ENCODE data around the gene MAPKAPK3.

MAPKAPK3 gene

DNA sequence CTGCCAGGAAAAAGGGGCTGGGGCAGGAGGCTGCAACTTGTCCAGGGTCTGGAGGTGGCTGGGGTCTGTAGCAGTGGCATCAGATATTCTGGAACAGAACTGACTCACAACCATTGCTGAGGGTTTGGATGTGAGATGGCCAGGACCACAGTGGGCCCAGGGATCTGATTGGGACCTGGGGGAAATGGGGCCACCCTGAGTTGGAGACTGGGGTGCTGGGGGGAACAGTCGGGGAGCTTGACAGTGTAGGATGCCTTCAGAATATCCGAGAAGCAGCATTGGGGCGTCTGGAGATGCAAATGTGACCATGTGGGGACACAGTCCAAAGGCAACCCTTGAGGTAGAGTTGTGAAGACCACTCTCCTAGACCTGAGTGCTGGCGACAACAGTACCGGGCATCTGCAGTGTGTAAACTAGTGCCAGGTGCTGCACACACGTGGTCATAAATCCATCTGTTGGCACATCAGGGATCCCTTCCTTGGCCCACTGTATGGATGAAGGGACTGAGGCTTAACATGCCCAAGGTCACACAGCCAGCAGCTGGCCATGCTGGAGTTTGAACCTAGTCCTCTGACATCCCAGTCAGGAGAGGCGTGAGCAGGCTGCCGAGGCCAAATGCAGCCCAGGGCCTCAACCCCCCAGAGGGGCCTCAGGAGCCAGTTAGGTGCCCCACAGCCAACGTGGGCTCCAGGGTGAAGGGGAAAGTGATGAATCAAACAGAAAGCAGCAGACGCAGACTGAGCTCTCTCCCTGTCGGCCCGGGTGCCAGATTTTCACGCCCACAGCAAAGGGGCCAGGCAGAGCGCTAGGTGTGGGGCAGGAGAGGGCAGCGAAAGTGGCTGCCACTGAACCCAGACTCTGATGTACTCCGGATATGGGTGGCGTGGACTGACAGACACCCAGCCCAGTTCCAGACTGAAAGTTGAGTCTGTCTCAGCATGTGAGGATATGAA is 28.9 kb upstream of the MAPKAPK3 start:
- no peaks in the 10 kb centered on the region; the same call in 1 of the 2 replicates for H3F3A ChIP-seq (ENCODE audit: control insufficient read depth, insufficient read depth)
- no peaks in the 10 kb centered on the region for H3K79me2 ChIP-seq (ENCODE audit: control insufficient read depth, low read length)
- TF ChIP-seq, protein P1, sequence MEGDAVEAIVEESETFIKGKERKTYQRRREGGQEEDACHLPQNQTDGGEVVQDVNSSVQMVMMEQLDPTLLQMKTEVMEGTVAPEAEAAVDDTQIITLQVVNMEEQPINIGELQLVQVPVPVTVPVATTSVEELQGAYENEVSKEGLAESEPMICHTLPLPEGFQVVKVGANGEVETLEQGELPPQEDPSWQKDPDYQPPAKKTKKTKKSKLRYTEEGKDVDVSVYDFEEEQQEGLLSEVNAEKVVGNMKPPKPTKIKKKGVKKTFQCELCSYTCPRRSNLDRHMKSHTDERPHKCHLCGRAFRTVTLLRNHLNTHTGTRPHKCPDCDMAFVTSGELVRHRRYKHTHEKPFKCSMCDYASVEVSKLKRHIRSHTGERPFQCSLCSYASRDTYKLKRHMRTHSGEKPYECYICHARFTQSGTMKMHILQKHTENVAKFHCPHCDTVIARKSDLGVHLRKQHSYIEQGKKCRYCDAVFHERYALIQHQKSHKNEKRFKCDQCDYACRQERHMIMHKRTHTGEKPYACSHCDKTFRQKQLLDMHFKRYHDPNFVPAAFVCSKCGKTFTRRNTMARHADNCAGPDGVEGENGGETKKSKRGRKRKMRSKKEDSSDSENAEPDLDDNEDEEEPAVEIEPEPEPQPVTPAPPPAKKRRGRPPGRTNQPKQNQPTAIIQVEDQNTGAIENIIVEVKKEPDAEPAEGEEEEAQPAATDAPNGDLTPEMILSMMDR (IDR thresholded peaks at IDR 0.05; ENCODE audit: low read depth, low read length, poor library complexity, severe bottlenecking), result no peak
- peak; percentile 42; the same call in 1 of the 2 replicates for TF ChIP-seq EZH2phosphoT487 (IDR thresholded peaks at IDR 0.05; ENCODE audit: borderline replicate concordance, low read length)
- H3K4me3 ChIP-seq (ENCODE audit: low read length), result no peak overlapping the region
- no peaks in the 10 kb centered on the region for H3K9me2 ChIP-seq (replicated peaks; ENCODE audit: control insufficient read depth, low read length)
- no peaks in the 10 kb centered on the region for H4K20me1 ChIP-seq (ENCODE audit: control insufficient read depth, insufficient read depth, low read depth, low read length)
- peaks cover 15% of the 10 kb centered on the region for H3K27me3 ChIP-seq (ENCODE audit: control insufficient read depth, low read length)
- no peaks in the 10 kb centered on the region for H3K9me3 ChIP-seq (ENCODE audit: control insufficient read depth, insufficient read depth, low read length)
- H3K4me2 ChIP-seq (ENCODE audit: low read length), result no peak overlapping the region
- no peaks in the 10 kb centered on the region for H3K36me3 ChIP-seq (ENCODE audit: control insufficient read depth, low read length)
- peaks cover 13% of the 10 kb centered on the region for H3K4me1 ChIP-seq (ENCODE audit: control insufficient read depth, low read length)
- H3K27ac ChIP-seq (ENCODE audit: low read depth, low read length), result no peak overlapping the region

DNA sequence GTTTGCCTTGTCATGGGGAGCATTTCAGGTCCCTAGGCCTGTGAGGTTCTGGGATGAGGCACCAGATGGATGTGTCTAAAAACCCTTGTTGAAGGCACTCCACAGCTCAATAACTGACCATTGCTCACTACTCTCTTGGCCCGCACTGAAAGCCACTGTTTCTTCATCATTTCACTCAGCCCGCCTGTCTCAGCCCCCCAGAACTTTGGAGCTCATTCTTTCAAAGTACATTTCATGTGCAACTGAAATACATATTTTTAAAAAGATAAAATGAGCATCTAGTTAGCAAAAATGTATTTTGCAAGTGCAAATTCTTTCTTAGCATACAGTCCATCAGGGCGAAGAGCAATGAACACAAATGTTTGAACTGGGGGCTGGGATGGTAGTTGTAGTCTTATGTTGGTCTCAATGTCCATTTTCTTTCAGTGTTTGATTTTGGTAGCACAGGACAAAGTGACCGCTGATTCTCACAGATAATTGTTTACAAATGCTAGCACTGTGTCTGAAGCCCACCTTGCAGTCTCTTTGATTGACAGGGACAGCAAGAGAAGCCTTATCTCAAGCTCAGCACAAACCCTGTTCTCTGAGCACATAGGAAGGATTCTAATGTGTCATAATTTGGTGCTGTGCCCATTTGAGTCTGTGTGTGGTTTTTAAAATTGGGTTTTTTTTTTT is 28.1 kb upstream of the MAPKAPK3 start:
- TF ChIP-seq EZH2phosphoT487 (IDR thresholded peaks at IDR 0.05; ENCODE audit: borderline replicate concordance, low read length), result no peak
- TF ChIP-seq, protein P1 (IDR thresholded peaks at IDR 0.05; ENCODE audit: low read depth, low read length, poor library complexity, severe bottlenecking), result no peak
- Histone ChIP-seq H3K4me2 (ENCODE audit: low read length) (no peak overlapping the region), H3K9me2 (replicated peaks; ENCODE audit: control insufficient read depth, low read length) (no peaks in the 10 kb centered on the region), H3K79me2 (ENCODE audit: control insufficient read depth, low read length) (no peaks in the 10 kb centered on the region), H3F3A (ENCODE audit: control insufficient read depth, insufficient read depth) (no peaks in the 10 kb centered on the region; the same call in 1 of the 2 replicates), H3K4me1 (ENCODE audit: control insufficient read depth, low read length) (peaks cover 13% of the 10 kb centered on the region), H3K36me3 (ENCODE audit: control insufficient read depth, low read length) (no peaks in the 10 kb centered on the region), H3K9me3 (ENCODE audit: control insufficient read depth, insufficient read depth, low read length) (no peaks in the 10 kb centered on the region), H4K20me1 (ENCODE audit: control insufficient read depth, insufficient read depth, low read depth, low read length) (no peaks in the 10 kb centered on the region), H3K27ac (ENCODE audit: low read depth, low read length) (no peak overlapping the region), H3K27me3 (ENCODE audit: control insufficient read depth, low read length) (peaks cover 15% of the 10 kb centered on the region), H3K4me3 (ENCODE audit: low read length) (no peak overlapping the region)

DNA sequence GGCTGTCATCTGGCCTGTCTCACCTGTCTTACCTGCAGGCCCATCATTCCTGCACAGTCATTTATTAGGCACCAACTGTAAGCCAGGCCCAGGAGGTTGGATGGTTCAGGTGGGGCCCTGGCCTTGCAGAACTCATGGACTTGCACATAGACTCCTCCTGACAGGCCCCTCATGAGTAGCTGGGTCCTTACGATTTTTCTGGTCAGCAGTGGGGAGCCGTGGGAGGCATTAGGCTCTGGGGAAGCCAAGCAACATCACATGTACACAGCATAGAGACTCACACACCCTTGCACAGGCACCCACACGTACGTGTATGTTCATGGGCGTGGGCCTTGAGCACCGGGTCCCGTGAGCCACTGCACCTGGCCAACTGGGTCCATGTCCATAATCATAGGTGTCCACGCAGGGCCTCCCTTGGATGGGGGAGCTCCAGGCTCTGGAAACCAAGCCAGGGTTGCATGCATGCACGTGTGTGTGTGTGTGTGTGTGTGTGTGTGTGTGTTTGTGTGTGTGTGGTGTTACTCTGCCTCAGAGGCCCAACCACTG is 25.7 kb upstream of the MAPKAPK3 start:
- Histone ChIP-seq H3K4me1 (ENCODE audit: control insufficient read depth, low read length) (peaks cover 13% of the 10 kb centered on the region), H3K4me3 (ENCODE audit: low read length) (no peak overlapping the region), H3K27ac (ENCODE audit: low read depth, low read length) (no peak overlapping the region), H4K20me1 (ENCODE audit: control insufficient read depth, insufficient read depth, low read depth, low read length) (no peaks in the 10 kb centered on the region), H3K79me2 (ENCODE audit: control insufficient read depth, low read length) (no peaks in the 10 kb centered on the region), H3F3A (ENCODE audit: control insufficient read depth, insufficient read depth) (no peaks in the 10 kb centered on the region; the same call in 1 of the 2 replicates), H3K9me3 (ENCODE audit: control insufficient read depth, insufficient read depth, low read length) (no peaks in the 10 kb centered on the region), H3K9me2 (replicated peaks; ENCODE audit: control insufficient read depth, low read length) (no peaks in the 10 kb centered on the region), H3K4me2 (ENCODE audit: low read length) (peak overlapping the region; percentile 62), H3K36me3 (ENCODE audit: control insufficient read depth, low read length) (no peaks in the 10 kb centered on the region), H3K27me3 (ENCODE audit: control insufficient read depth, low read length) (peaks cover 15% of the 10 kb centered on the region)
- TF ChIP-seq, protein P1 (IDR thresholded peaks at IDR 0.05; ENCODE audit: low read depth, low read length, poor library complexity, severe bottlenecking), result peak; percentile 5
- no peak for TF ChIP-seq EZH2phosphoT487 (IDR thresholded peaks at IDR 0.05; ENCODE audit: borderline replicate concordance, low read length)

Measured in DOHH2 (cell line).